BLaER1 treated with 17β-estradiol and CSF1 and Interleukin-3, amounts not matched to agents 10 nM and 100 nM (cell line): ENCODE results near the gene PHACTR4.
"Not testable (repeated sequence)": the region's sequence is repeated elsewhere in the genome, so short reads cannot be mapped to it uniquely, and the experiment has no call there.

Source experiments
- H3K27ac ChIP-seq, 11 experiments: shearing (Covaris generic); formaldehyde crosslinking; 2 replicates each; pipeline ENCODE4 v1.8.1; 2022
- H3K27me3 ChIP-seq, 11 experiments: shearing (Covaris generic); formaldehyde crosslinking; 2 replicates each; pipeline ENCODE4 v1.8.1; 2022
- H3K36me3 ChIP-seq, 11 experiments: shearing (Covaris generic); formaldehyde crosslinking; 2 replicates each; pipeline ENCODE4 v1.8.1; 2022
- H3K4me1 ChIP-seq, 10 experiments: shearing (Covaris generic); formaldehyde crosslinking; 2 replicates each; pipeline ENCODE4 v1.8.1; 2022
- H3K4me2 ChIP-seq, 11 experiments: shearing (Covaris generic); formaldehyde crosslinking; 2 replicates each; pipeline ENCODE4 v1.8.1; 2022
- H3K4me3 ChIP-seq, 10 experiments: shearing (Covaris generic); formaldehyde crosslinking; 2 replicates each; pipeline ENCODE4 v1.8.1; 2022
- H3K9ac ChIP-seq, 11 experiments: shearing (Covaris generic); formaldehyde crosslinking; 2 replicates each; pipeline ENCODE4 v1.8.1; 2022
- H3K9me3 ChIP-seq, 11 experiments: shearing (Covaris generic); formaldehyde crosslinking; replicated peaks in 1 of 11; 2 replicates each; pipeline ENCODE4 v1.8.1; 2022
- H4K20me1 ChIP-seq, 11 experiments: shearing (Covaris generic); formaldehyde crosslinking; 2 replicates each; pipeline ENCODE4 v1.8.1; 2022
- Cebpa-rat ChIP-seq, 11 experiments: shearing (Covaris generic); IDR thresholded peaks; 2 replicates each; pipeline ENCODE4 v1.8.1; 2022

The PHACTR4 gene

DNA sequence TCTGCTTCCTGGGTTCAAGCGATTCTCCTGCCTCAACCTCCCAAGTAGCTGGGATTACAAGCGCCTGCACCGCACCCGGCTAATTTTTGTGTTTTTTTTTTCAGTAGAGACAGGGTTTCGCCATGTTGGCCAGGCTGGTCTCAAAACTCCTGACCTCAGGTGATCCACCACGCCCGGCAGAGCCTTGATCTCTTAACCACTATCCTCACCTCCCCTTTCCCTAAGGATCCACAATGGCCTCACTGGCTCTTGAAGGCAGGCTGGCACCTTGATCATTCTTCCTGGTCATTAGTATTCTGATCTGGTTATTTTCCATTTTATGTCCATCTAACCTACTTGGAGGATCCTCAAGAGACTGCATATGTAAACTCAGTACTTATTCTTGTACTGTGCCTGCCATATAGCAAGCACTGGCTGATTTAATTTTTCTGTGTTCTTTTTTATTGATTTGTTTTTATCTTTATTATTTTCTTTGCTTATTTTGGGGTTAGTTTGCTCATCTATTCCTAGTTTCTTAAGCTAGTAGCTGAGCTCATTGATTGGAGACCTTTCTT is 142.6 kb downstream of the PHACTR4 start:
- peak overlapping the region in 9 of 11 experiments; percentile 95 to 100 (median 99); a peak in 18 of 22 replicates for H3K27ac ChIP-seq
- peaks cover 7 to 54% (median 29%) of the 10 kb centered on the region in 10 experiments; a peak in 19 of 20 replicates for H3K4me1 ChIP-seq
- no peaks in the 10 kb centered on the region for H3K27me3 ChIP-seq
- TF ChIP-seq Cebpa-rat (IDR thresholded peaks at IDR 0.05), result no peak
- H4K20me1 ChIP-seq, result peaks cover 86 to 100% (median 99%) of the 10 kb centered on the region in 11 experiments
- H3K9ac ChIP-seq, result peak overlapping the region; percentile 4 to 100 (median 98); a peak in 18 of 22 replicates
- H3K36me3 ChIP-seq, result peaks cover 66 to 77% (median 69%) of the 10 kb centered on the region in 11 experiments
- peak overlapping the region; percentile 88 to 99 (median 95); a peak in 20 of 22 replicates for H3K4me2 ChIP-seq
- peaks cover 0 to 19% (median 0%) of the 10 kb centered on the region in 11 experiments; a peak in 8 of 22 replicates for H3K9me3 ChIP-seq
- H3K4me3 ChIP-seq, result peak overlapping the region in 7 of 10 experiments; percentile 6 to 96 (median 91); a peak in 6 of 20 replicates

DNA sequence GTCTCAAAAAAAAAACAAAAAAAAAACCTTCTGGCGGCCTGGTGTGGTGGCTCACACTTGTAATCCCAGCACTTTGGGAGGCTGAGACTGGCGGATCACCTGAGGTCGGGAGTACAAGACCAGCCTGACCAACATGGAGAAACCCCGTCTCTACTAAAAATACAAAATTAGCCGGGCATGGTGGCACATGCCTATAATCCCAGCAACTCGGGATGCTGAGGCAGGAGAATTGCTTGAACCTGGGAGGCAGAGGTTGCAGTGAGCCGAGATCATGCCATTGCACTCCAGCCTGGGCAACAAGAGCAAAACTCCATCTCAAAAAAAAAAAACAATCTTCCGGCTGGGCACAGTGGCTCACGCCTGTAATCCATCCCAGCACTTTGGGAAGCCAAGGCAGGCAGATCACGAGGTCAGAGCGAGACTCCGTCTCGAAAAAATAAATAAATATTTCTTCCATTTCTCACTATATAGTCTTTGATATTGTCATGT is 144.9 kb downstream of the PHACTR4 start:
- Histone ChIP-seq H3K4me1 (peaks cover 14 to 57% (median 37%) of the 10 kb centered on the region in 10 experiments), H3K36me3 (peaks cover 42 to 54% (median 45%) of the 10 kb centered on the region in 11 experiments), H3K27ac (peak overlapping the region in 2 of 11 experiments; percentile 26 to 40; a peak in 2 of 22 replicates), H4K20me1 (peaks cover 84 to 97% (median 93%) of the 10 kb centered on the region in 11 experiments)
- not testable (repeated sequence) for H3K4me3 ChIP-seq, H3K9me3 ChIP-seq, H3K4me2 ChIP-seq, H3K9ac ChIP-seq, H3K27me3 ChIP-seq

DNA sequence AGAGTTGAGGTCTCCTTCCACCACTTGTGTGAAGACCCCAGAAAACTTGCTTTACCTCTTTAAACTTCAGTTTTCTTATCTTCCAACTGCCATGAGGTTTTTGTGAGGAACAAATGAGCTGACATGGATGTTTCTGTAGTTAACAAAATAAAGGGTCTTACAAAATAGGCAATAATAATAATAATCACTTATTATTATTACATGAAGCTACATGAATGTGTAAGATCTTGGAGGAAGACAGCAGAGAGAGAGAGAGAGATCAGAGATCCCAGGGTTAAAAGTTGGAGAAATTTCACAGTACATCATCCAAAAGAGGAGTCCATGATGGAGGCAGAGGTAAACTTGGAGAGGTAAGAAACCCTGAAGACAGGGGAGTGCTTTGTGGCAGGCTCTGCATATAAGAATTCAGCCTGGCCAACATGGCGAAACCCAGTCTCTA is 147.0 kb downstream of the PHACTR4 start:
- no peaks in the 10 kb centered on the region for H3K27me3 ChIP-seq
- no peak overlapping the region for H3K4me3 ChIP-seq
- peaks cover 63 to 97% (median 93%) of the 10 kb centered on the region in 11 experiments for H4K20me1 ChIP-seq
- H3K4me2 ChIP-seq, result no peak overlapping the region
- H3K9me3 ChIP-seq, result no peaks in the 10 kb centered on the region
- TF ChIP-seq Cebpa-rat (IDR thresholded peaks at IDR 0.05), result no peak
- H3K36me3 ChIP-seq, result peaks cover 27 to 44% (median 36%) of the 10 kb centered on the region in 11 experiments
- H3K27ac ChIP-seq, result peak overlapping the region in 3 of 11 experiments; percentile 39 to 99 (median 55); a peak in 3 of 22 replicates
- peak overlapping the region in 1 of 11 experiments; percentile 99; a peak in 2 of 22 replicates for H3K9ac ChIP-seq
- H3K4me1 ChIP-seq, result peaks cover 29 to 57% (median 40%) of the 10 kb centered on the region in 10 experiments

- peak overlapping the region; percentile 88 to 99 (median 95) for H3K4me2 ChIP-seq
- TF ChIP-seq Cebpa-rat (IDR thresholded peaks at IDR 0.05), result no peak
- peaks cover 35 to 56% (median 44%) of the 10 kb centered on the region in 10 experiments for H3K4me1 ChIP-seq
- H3K36me3 ChIP-seq, result peaks cover 16 to 44% (median 33%) of the 10 kb centered on the region in 11 experiments
- H3K27me3 ChIP-seq, result no peaks in the 10 kb centered on the region
- H3K4me3 ChIP-seq, result peak overlapping the region; percentile 64 to 91 (median 76)
- H3K9me3 ChIP-seq, result no peaks in the 10 kb centered on the region
- H4K20me1 ChIP-seq, result peaks cover 53 to 97% (median 93%) of the 10 kb centered on the region in 11 experiments
- peak overlapping the region in 10 of 11 experiments; percentile 71 to 100 (median 98); a peak in 18 of 22 replicates for H3K27ac ChIP-seq
- peak overlapping the region; percentile 76 to 100 (median 96) for H3K9ac ChIP-seq
Measured at GRCh38 chr1:28517649-28517999, 148.1 kb downstream of the PHACTR4 start.

GRCh38 chr1:28518000-28518744 is 148.6 kb downstream of the PHACTR4 start:
- peaks cover 38 to 51% (median 43%) of the 10 kb centered on the region in 10 experiments for H3K4me1 ChIP-seq
- peak overlapping the region; percentile 76 to 100 (median 96) for H3K9ac ChIP-seq
- H3K27me3 ChIP-seq, result no peaks in the 10 kb centered on the region
- H3K9me3 ChIP-seq, result no peaks in the 10 kb centered on the region
- H3K4me2 ChIP-seq, result peak overlapping the region; percentile 88 to 99 (median 95)
- peaks cover 47 to 97% (median 93%) of the 10 kb centered on the region in 11 experiments for H4K20me1 ChIP-seq
- peak overlapping the region; percentile 39 to 100 (median 96); a peak in 21 of 22 replicates for H3K27ac ChIP-seq
- H3K4me3 ChIP-seq, result peak overlapping the region; percentile 64 to 91 (median 76)
- H3K36me3 ChIP-seq, result peaks cover 11 to 44% (median 31%) of the 10 kb centered on the region in 11 experiments
- no peak for TF ChIP-seq Cebpa-rat (IDR thresholded peaks at IDR 0.05)

- no peak for TF ChIP-seq Cebpa-rat (IDR thresholded peaks at IDR 0.05)
- Histone ChIP-seq H4K20me1 (peaks cover 40 to 97% (median 93%) of the 10 kb centered on the region in 11 experiments; a peak in 21 of 22 replicates), H3K9ac (peak overlapping the region; percentile 76 to 100 (median 96)), H3K27ac (peak overlapping the region; percentile 39 to 100 (median 96); a peak in 21 of 22 replicates), H3K27me3 (no peaks in the 10 kb centered on the region), H3K4me1 (peaks cover 38 to 51% (median 45%) of the 10 kb centered on the region in 10 experiments), H3K4me2 (peak overlapping the region; percentile 88 to 99 (median 95)), H3K36me3 (peaks cover 7 to 44% (median 31%) of the 10 kb centered on the region in 11 experiments), H3K9me3 (no peaks in the 10 kb centered on the region), H3K4me3 (peak overlapping the region; percentile 64 to 91 (median 76))
Measured at GRCh38 chr1:28518745-28519341, 149.3 kb downstream of the PHACTR4 start.

GRCh38 chr1:28519946-28520725 is 150.6 kb downstream of the PHACTR4 start:
- no peaks in the 10 kb centered on the region for H3K9me3 ChIP-seq
- no peaks in the 10 kb centered on the region for H3K27me3 ChIP-seq
- H3K27ac ChIP-seq, result peak overlapping the region in 7 of 11 experiments; percentile 14 to 100 (median 99); a peak in 10 of 22 replicates
- peak overlapping the region; percentile 43 to 99 (median 95); a peak in 20 of 22 replicates for H3K4me2 ChIP-seq
- peaks cover 0 to 54% (median 43%) of the 10 kb centered on the region in 11 experiments; a peak in 21 of 22 replicates for H3K36me3 ChIP-seq
- H3K9ac ChIP-seq, result peak overlapping the region; percentile 33 to 100 (median 96); a peak in 17 of 22 replicates
- TF ChIP-seq Cebpa-rat (IDR thresholded peaks at IDR 0.05), result no peak
- peak overlapping the region in 7 of 10 experiments; percentile 68 to 91 (median 75); a peak in 10 of 20 replicates for H3K4me3 ChIP-seq
- peaks cover 38 to 58% (median 48%) of the 10 kb centered on the region in 10 experiments for H3K4me1 ChIP-seq
- H4K20me1 ChIP-seq, result peaks cover 27 to 97% (median 93%) of the 10 kb centered on the region in 11 experiments; a peak in 21 of 22 replicates

DNA sequence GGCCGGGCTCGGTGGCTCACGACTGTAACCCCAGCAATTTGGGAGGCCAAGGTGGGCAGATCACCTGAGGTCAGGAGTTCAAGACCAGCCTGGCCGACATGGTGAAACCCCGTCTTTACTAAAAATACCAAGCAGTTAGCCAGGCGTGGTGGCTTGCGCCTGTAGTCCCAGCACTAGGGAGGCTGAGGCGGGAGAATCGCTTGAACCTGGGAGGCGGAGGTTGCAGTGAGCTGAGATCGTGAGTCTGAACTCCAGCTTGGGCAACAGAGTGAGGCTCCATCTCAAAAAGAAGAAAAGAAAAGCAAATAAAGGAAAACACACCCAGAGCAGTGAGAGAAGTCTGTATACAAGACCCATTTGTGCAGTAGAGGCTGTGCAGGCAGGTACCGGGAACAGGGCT is 151.3 kb downstream of the PHACTR4 start:
- H3K9ac ChIP-seq, result peak overlapping the region in 7 of 11 experiments; percentile 96 to 100 (median 99); a peak in 8 of 22 replicates
- peak overlapping the region in 10 of 11 experiments; percentile 88 to 99 (median 95); a peak in 18 of 22 replicates for H3K4me2 ChIP-seq
- not testable (repeated sequence) for H3K4me3 ChIP-seq

More for the DNA sequence above, 151.3 kb downstream of the PHACTR4 start:
- H3K27me3 ChIP-seq, H3K9me3 ChIP-seq: not testable (repeated sequence)
- Histone ChIP-seq H3K36me3 (peaks cover 0 to 61% (median 49%) of the 10 kb centered on the region in 11 experiments; a peak in 21 of 22 replicates), H4K20me1 (peaks cover 21 to 97% (median 93%) of the 10 kb centered on the region in 11 experiments; a peak in 21 of 22 replicates), H3K4me1 (peaks cover 38 to 58% (median 48%) of the 10 kb centered on the region in 10 experiments), H3K27ac (peak overlapping the region in 6 of 11 experiments; percentile 14 to 100 (median 34); a peak in 4 of 22 replicates)
